Left ventricle myocardium superior (tissue), 1 donor: Measurements from ENCODE around the gene FAM53A. TPM values are rescaled to one million over a fixed set of nuclear protein-coding genes. Genes with fewer than 3 reads are reported as not detected.

Experiments
- ATAC-seq: fragments of 200-7000 bp; cut with Tn5 transposase; one replicate; pipeline ENCODE4 v1.9.1; 2020; ENCODE audit warnings: mild to moderate bottlenecking, moderate library complexity
- DNase-seq: peaks from one replicate; pipeline ENCODE4 v3.0.0-alpha.2; 2020
- intact Hi-C: fragments of 100-400 bp; cut with micrococcal nuclease; formaldehyde crosslinking; loops from one replicate; pipeline ENCODE4 v1.11.0; 2022
- total RNA-seq: library from RNA; stranded (reverse); fragmentation: NEBNext Ultra II Directional; extraction: Animal tissue kit (Norgen Biotek cat#: 25700); gene quantifications from one replicate; pipeline ENCODE4 v1.2.1, GENCODE V29; 2021
- donor health status: DM: no; HTN: yes; CAD: no; lungs with severe emphysema.

FAM53A gene
- total RNA-seq, 1 donor from 2014 or later, result 1.3 TPM

DNA sequence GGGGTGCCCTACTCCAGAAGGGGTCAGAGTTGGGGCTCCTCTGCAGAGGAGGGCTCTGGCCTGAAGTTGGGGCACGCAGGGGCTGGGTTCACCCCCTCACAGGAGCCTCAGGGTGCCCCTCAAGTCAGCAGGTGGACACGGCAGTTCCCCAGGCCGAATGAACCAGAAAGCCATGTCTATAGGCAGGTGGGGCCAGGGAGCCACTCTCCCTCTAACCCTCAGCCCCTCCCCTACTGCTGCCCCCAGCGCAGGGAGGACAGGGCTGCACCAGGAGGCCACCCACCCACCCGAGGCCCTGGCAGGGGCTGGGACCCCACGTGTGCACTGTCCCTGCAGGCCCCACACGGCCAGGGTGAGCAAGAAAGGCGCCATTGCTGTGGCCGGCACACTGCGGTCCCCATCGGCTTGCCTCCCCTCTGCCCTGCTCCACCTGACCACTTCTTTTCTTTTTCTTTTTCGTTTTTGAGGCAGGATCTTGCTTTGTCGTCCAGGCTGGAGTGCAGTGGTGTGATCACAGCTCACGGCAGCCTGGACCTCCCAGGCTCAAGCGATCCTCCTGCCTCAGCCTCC, 83.8 kb downstream of the FAM53A start:
- DNase-seq (peak; percentile 5), ATAC-seq (no peak)
- intact Hi-C loops, result no loop called here

DNA sequence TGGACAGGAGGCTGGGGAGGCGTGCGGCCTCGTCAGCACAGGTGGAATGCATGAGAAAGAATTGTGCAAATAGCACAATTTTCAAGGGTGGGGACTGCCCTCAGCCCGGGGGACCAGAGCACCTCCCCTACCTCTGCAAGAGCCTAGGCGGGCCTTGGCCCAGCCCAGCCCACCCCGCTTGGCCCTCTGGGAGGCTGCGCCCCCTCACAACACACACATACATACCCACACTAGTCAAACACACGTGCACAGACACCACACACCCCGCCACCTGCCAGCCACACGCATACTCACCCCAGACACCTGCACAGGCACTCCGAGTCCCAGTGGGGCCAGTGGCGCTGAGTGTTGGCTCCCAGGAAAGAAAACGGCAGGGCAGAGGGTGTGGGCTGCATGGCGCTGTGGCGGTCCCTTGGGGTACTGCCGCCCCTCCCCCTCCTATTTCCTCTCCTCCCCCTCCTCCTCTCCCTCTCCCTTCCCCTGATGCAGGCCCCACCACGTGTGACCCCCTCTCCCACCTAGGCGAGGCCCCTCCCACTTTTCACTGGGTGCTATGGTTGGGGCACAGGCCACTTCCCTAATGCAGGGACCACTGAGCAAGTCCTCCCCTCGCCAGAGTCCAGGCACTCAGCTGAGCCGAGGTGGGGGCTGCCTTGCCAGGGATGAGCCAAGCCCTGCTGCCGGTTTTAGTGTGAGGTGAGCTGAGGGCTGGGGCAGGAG, 84.5 kb downstream of the FAM53A start:
- intact Hi-C loops, result no loop called here
- ATAC-seq, result no peak

DNA sequence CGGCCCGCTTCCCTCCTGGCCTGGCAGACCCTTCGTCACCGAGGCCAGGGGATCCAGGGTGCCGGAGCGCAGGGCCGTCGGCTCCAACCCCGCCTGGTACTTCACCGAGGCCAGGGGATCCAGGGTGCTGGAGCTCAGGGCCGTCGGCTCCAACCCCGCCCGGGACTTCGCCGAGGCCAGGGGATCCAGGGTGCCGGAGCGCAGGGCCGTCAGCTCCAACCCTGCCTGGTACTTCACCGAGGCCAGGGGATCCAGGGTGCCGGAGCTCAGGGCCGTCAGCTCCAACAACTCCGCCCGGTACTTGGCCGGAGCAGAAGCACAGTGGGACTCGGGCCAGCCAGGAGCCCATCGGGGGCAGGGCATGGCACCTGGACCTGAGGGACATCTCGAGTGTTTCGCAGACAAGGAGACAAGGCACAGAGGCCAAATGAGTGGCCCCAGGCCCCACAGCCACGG, 85.1 kb downstream of the FAM53A start:
- DNase-seq (peak; percentile 9), ATAC-seq (no peak)
- intact Hi-C loops, result no loop called here

More for the DNA sequence above, 84.5 kb downstream of the FAM53A start:
- peak; percentile 17 for DNase-seq

DNA sequence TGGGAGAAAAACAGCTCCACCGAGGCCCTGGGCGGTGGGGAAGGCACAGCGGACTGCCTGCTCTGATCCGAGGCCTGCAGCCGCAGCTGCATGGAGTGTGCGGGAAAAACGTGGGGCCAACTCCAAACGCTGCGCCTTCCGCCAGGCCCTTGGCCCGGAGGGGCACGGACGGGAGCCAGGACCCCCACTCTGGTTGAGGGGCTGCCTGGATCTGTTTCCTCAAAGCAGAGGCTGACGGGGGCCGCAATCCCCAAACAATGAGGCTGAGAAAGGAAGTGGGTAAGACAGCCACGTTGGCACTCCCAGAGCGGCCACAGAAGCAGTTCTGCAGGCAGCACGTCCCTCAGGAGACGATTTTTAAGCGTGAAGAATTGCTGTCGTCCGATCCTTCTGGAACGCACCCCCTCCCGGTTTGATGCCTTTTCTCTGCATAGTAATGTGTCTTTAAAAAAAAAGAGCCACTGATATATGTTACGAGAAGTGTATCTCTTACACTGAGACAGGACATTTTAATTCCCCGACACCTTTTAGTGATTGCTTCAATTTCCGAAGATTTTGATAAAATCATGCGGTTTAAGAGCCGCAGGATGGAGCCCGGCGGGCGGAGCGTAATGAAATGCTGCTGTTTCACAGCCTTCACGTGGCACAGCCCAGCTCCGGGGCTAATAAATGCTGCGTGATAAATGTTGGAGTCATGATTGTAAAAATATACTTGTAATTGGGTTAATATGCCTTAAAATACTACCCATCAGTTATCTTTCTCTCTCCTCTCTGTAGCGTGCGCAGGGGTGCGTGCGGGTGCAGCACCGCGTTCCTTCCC, 85.7 kb downstream of the FAM53A start:
- intact Hi-C loops, result no loop called here
- DNase-seq (peak; percentile 23), ATAC-seq (no peak)

- intact Hi-C loops, result no loop called here
These were observed 86.8 kb downstream of the FAM53A start for GRCh38 chr4:1597021-1597931.

DNA sequence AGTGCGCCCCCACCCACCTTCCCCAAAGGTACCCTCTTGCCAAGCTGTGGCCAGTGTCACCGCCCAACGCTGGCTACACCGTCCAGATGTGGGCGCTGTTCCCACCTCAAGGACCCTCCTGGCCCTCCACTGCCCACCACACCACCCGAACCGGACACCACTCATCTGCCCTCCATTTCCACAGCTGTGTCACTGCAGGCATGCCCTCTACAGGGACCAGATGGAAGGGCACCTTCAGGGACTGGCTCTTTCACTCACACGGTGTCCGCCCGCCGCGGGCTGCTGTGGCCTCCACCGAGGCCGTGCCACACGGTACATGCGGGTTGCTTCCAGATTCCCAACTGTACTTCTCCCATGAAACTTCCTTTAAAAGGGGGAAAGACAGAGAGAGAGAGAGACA, 87.7 kb downstream of the FAM53A start:
- intact Hi-C loops, result no loop called here
- ATAC-seq, result no peak
- DNase-seq, result peak; percentile 11

More at GRCh38 chr4:1597021-1597931, 86.8 kb downstream of the FAM53A start:
- no peak for ATAC-seq
- DNase-seq, result peak; percentile 12

GRCh38 chr4:1595789-1596325, 88.3 kb downstream of the FAM53A start:
- DNase-seq (peak; percentile 22), ATAC-seq (no peak)
- intact Hi-C loops, result no loop called here

GRCh38 chr4:1594871-1595788, 89.0 kb downstream of the FAM53A start:
- DNase-seq, result peak; percentile 13
- ATAC-seq, result no peak
- intact Hi-C loops, result no loop called here

DNA sequence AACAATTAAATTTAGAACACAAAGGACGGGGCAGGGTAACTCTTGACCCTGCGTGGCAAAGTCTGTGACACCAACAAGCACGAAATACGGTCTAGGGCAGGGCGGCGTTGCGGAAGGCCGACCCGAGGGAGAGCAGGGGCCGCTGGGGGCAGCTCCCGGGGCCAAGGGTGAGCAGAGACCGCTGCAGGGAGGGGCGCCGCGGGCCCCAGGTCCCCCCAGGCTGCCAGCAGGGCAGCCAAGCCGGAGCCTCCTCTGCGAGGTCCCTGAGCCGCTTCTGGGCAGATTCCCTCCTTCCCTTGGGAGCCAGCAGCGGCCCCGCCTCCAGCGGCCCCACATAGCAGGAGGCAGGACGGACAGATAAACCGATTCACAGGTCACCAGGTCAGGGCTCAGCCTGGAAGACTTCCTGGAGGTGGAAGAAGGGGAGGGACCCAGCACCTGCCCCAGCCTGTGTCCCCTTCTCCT, 90.2 kb downstream of the FAM53A start:
- no peak for ATAC-seq
- DNase-seq, result peak; percentile 14
- intact Hi-C loops, result no loop called here

DNA sequence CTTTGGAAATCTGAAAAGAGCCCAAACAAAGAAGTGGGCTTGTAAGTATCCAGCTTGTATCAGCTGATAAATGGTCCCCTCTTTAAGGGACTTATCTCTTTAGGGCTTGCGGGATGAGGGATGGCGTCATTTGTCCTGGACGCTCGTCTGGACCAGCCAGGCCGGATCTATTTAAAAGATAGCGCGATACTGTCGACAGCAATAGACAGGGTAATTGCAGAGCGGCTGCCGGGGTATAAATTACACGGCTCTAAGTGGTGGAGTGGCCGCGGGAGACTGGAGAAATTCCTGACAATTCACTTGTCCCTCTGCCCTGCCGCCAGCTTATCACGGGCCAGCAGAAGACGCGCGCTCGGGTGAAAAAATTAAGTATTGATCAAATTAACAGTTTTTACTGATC, 90.7 kb downstream of the FAM53A start:
- intact Hi-C loops, result no loop called here
- ATAC-seq (no peak), DNase-seq (peak; percentile 15)

DNA sequence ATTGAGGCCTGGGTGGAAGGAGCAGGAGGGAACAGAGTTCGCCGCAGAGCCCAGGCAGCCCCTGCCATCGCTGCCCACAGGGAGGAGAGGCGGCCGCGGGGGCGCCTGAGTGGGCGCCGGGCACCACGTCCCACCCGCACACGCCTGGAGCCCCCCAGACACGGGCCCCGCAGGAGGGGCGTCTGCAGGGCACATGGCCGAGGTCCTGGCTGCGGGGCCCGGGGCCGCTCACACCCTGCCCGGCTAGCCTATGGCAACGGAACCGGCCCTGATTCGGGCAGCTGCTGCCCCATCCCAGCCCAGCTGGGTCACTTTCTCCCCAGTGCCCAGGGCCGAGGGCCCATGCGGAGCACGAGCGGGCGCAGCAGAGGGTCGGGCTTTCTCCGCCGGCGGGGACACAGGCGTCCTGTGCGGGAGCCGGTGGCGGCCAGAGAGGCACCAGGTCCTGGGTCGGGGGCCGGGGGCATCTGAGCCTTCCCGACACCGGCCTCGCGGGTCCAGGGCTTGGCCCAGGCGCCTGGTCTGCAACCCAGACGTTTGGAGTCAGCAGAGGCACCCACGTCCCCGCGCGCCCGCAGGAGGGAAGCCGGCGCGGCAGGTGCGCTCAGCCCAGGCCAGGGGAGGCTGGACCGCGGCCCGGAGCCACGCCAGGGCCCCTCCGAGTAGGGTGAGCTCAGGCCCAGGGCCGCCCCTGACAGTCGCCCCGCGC, 91.2 kb downstream of the FAM53A start:
- ATAC-seq (no peak), DNase-seq (peak; percentile 20)
- intact Hi-C loops, result no loop called here

DNA sequence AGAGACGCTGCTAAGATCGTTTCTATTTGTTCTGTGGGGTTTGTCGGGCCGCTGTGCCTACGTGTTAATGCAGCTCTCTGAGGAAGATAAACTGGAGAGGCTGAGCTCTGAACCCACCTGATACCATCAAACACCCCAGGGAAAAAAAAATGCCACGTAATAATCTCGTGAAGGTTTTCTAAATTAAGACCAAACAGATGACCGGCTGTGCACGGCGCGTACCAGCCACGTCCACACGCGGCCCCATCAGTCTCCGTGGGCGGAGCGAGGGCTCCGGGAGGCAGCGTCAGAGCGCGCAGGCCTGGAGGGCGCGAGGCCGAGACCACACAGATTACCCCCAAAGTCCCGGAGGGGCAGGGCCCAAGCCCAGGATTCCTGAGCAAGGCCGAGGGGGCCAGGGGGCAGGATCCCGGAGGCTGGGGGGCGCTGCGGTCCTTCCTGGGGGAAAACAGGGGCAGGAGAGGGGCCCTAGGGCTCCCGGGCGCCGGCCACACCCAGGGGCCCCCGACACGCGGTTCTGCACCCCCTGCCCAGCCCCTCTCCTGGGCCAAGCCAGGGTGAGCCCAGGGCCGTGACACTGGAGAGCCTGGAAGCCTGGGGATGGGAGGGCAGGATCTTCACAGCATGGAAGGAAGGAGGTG, 91.9 kb downstream of the FAM53A start:
- DNase-seq (peak; percentile 18), ATAC-seq (no peak)
- intact Hi-C loops, result no loop called here

GRCh38 chr4:1591107-1591506, 93.0 kb downstream of the FAM53A start:
- intact Hi-C loops, result no loop called here
- ATAC-seq (no peak), DNase-seq (no peak)

DNA sequence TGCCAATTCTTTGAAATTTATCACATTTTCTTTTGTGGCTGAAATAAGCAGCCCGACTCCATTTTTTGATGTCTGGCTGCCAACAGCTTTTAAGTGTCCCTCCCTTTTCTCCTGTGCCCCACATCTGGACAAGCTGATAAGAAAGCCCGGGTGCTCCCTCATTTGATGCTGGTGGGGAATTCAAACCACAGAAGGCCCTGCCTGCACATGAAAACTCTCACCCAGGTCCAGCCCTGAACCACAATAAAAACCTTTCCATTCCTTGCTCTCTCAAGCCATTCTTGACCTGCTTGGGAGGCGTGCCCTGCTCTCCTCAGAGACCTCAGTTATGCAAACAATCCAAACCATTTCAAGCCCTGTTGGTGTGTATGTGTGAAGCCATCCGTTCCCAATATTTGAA, 93.9 kb downstream of the FAM53A start:
- intact Hi-C loops, result no loop called here
- no peak for ATAC-seq
- DNase-seq, result no peak
